Naive thymus-derived CD8-positive, alpha-beta T cell (primary cell): ENCODE measurements around the gene C4orf36. TPM values are rescaled to one million over a fixed set of nuclear protein-coding genes. Genes with fewer than 3 reads are reported as not detected.
A peak's percentile ranks its signal among the peaks of the same experiment; 100 is the strongest.
"Not testable (repeated sequence)": the region's sequence is repeated elsewhere in the genome, so short reads cannot be mapped to it uniquely, and the experiment has no call there.

ENCODE experiments used
- ATAC-seq, 2 donors: fragments of 150-1000 bp; cut with Tn5 transposase in 1 of 2; sonication (Bioruptor Pico), chemical (Tn5 transposase) in 1 of 2; 1 replicate in 1 of 2; 2 replicates in 1 of 2; pipeline ENCODE4 v1.10.0; 2021; ENCODE audit warnings: mild to moderate bottlenecking in 2 of 2, moderate library complexity in 2 of 2
- POLR2A ChIA-PET: fragments of 350-600 bp; sonication (Branson Sonifier 250); formaldehyde crosslinking; loops from one replicate; lab custom pipeline; 2021; ENCODE audit warnings: antibody characterized with exemption; lab: Charles Lee
- DNase-seq, 10 donors: peaks; one replicate each; pipeline versions ENCODE4 v3.0.0 to v3.0.0-alpha.2; 2020 to 2022
- H3K27ac Mint-ChIP-seq, 10 donors: one replicate each; pipeline ENCODE4 v1.8.0; 2020 to 2022; ENCODE audit warnings: mild to moderate bottlenecking in 10 of 10, mixed read lengths in 10 of 10, moderate library complexity in 4 of 10, inconsistent platforms in 1 of 10
- H3K27me3 Mint-ChIP-seq, 5 donors: one replicate each; pipeline ENCODE4 v1.8.0; 2021 to 2022; ENCODE audit warnings: mixed read lengths in 5 of 5
- H3K36me3 Mint-ChIP-seq, 3 donors: one replicate each; pipeline ENCODE4 v1.8.0; 2020 to 2022; ENCODE audit warnings: mixed read lengths in 3 of 3, mild to moderate bottlenecking in 2 of 3, inconsistent platforms in 1 of 3
- H3K4me1 Mint-ChIP-seq, 4 donors: one replicate each; pipeline ENCODE4 v1.8.0; 2021 to 2022; ENCODE audit warnings: mixed read lengths in 4 of 4
- H3K4me3 Mint-ChIP-seq, 10 donors: one replicate each; pipeline ENCODE4 v1.8.0; 2020 to 2022; ENCODE audit warnings: mild to moderate bottlenecking in 10 of 10, mixed read lengths in 10 of 10, moderate library complexity in 6 of 10, inconsistent platforms in 1 of 10
- H3K9me3 Mint-ChIP-seq, 9 donors: one replicate each; pipeline ENCODE4 v1.8.0; 2020 to 2022; ENCODE audit warnings: mixed read lengths in 9 of 9, mild to moderate bottlenecking in 3 of 9, inconsistent platforms in 1 of 9, moderate library complexity in 1 of 9
- polyA plus RNA-seq, 3 donors: library from polyadenylated mRNA; unstranded; fragments of 300-500 nt; fragmentation: Illumina TruSeq; gene quantifications; one replicate each; pipeline ENCODE4 v1.2.3, GENCODE V29; 2021
- total RNA-seq, 8 experiments: library from RNA in 2 of 8; stranded (reverse) in 2 of 8; gene quantifications; one replicate each; pipeline ENCODE4 v1.2.3 and lab custom pipeline; 2021 to 2026

Gene C4orf36
- total and polyA plus RNA-seq, 5 experiments from 2014 or later = not detected

DNA sequence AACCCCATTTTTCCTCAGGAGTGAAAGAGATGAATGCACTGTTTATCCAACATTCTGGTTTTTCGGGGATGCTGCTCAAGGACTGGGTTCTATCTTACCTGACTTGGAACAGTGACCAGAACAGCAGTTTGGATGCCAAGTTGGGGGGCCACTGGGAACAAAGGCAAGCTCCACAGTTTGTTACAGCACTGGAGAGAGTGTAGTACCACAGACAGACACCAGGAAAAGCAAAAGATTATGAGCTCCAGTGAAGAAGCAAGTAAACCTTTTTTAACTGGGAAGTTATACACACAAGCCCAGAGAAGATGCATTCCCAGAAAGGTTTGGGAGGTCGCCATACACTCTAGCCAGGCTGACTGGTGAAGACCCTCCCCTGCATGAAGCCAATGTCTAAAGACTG, 13.6 kb downstream of the C4orf36 start:
- no peak for DNase-seq
- Mint-ChIP-seq H3K27me3 (no peaks in the 10 kb centered on the region), H3K36me3 (peaks cover 0 to 18% (median 2%) of the 10 kb centered on the region in 3 donors), H3K4me3 (no peak overlapping the region), H3K4me1 (no peaks in the 10 kb centered on the region), H3K27ac (no peak overlapping the region), H3K9me3 (peaks cover 9 to 37% (median 18%) of the 10 kb centered on the region in 9 donors)
- ATAC-seq = no peak
- POLR2A ChIA-PET = no interaction called here

DNA sequence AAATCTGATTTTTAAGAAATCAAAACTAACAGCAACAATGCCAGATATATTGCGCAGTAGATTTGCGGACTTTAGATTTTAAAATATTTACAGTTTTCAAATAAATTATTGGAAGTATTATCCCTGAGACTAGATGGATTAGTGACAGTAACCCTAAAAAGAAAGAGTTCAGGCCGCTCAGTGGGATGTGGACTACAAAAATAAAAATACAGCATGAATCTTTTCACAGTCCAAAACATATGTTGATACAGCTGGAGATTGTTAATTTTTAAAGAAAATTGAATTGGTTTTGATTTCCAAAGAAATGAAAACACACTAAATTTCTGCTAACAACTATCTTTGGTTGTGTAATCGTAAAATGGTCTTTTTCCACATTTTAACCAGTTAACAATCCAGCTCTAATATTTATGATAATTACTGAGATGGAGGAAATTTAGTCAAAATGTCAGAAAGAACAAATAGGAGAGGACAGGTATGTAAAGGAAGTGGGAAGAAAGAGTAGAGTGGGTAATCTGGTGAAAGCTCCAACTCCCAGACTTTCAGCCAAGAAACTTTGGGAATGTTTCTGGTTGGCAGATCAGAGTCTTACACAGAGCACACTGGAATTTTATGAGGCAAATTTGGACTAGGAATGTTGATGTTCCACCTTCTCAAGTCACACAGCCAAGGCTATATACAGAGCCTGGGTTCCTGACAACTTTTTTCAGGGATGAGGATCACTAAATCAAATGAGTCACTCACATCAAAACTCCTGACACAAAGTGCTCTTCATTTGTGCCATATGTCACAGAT, 15.1 kb downstream of the C4orf36 start:
- Mint-ChIP-seq H3K9me3 (peaks cover 9 to 37% (median 18%) of the 10 kb centered on the region in 9 donors), H3K4me1 (no peaks in the 10 kb centered on the region), H3K4me3 (no peak overlapping the region), H3K27me3 (peaks cover 0 to 2% (median 0%) of the 10 kb centered on the region in 5 donors), H3K27ac (no peak overlapping the region), H3K36me3 (peaks cover 0 to 14% (median 2%) of the 10 kb centered on the region in 3 donors)
- ATAC-seq = no peak
- DNase-seq = no peak
- POLR2A ChIA-PET = no interaction called here

DNA sequence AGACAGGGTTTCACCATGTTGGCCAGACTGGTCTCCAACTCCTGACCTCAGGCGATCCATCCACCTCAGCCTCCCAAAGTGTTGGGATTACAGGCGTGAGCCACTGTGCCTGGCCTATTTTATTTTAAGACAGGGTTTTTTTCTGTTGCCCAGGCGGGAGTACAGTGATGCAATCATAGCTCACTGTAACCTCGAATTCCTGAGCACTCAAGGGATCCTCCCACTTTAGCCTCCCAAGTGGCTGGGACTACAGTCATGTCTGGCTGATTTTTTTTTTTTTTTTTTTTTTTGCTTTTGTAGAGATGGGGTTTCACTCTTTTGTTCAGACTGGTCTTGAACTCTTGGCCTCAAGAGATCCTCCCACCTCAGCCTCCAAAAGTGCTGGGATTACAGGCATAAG, 16.8 kb downstream of the C4orf36 start:
- Mint-ChIP-seq H3K9me3 (peaks cover 9 to 34% (median 17%) of the 10 kb centered on the region in 9 donors), H3K36me3 (peaks cover 0 to 14% (median 2%) of the 10 kb centered on the region in 3 donors)
- DNase-seq, POLR2A ChIA-PET, H3K4me1 Mint-ChIP-seq, H3K27me3 Mint-ChIP-seq, H3K27ac Mint-ChIP-seq, H3K4me3 Mint-ChIP-seq, ATAC-seq: not testable (repeated sequence)

DNA sequence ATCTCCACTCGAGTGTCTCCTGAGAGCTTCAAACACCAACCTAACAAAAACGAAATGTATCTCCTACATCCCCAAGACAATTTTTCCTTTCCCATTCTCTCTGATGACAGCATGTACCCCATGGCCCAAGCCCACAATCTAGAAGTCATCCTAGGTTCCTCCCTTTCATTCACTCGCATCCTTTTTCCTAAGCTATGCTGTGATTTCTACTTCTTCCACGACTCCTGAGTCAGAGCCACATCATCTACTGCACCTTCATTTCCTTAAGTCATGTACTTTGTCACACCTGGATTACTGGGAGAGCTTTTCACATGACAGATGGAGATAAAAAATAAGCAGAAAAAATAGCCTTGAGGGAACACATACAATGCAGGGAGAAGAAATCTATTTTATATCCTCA, 20.1 kb downstream of the C4orf36 start:
- Mint-ChIP-seq H3K4me3 (no peak overlapping the region), H3K27me3 (peaks cover 0 to 8% (median 0%) of the 10 kb centered on the region in 5 donors), H3K27ac (no peak overlapping the region), H3K9me3 (peaks cover 0 to 6% (median 2%) of the 10 kb centered on the region in 9 donors), H3K36me3 (peaks cover 0 to 2% (median 0%) of the 10 kb centered on the region in 3 donors), H3K4me1 (peaks cover 0 to 4% (median 0%) of the 10 kb centered on the region in 4 donors)
- DNase-seq (no peak), ATAC-seq (no peak)
- POLR2A ChIA-PET = no interaction called here

DNA sequence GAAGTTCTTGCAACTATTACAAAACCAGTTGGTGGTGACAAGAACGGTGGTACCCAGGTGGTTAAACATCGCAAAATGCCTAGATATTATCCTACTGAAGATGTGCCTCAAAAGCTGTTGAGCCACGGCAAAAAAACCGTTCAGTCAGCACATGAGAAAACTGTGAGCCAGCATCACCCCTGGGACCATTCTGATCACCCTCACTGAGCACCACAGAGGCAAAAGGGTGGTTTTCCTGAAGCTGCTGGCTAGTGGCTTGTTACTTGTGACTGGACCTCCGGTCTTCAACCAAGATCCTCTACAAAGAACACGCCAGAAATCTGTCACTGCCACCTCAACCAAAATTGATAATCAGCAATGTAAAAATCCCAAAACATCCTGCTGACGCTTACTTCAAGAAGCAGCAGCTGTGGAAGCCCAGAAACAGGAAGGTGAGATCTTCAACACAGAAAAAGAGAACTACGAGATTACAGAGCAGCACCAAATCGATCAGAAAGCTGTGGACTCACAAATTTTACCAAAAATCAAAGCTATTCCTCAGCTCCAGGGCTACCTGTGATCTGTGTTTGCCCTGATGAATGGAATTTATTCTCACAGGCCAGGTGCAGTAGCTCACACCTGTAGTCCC, 21.7 kb downstream of the C4orf36 start:
- Mint-ChIP-seq H3K27me3 (peaks cover 0 to 8% (median 0%) of the 10 kb centered on the region in 5 donors), H3K27ac (no peak overlapping the region), H3K9me3 (peaks cover 0 to 4% (median 0%) of the 10 kb centered on the region in 9 donors), H3K36me3 (peaks cover 0 to 2% (median 0%) of the 10 kb centered on the region in 3 donors), H3K4me3 (peak overlapping the region in 1 of 10 donors; percentile 50), H3K4me1 (peaks cover 0 to 4% (median 0%) of the 10 kb centered on the region in 4 donors)
- DNase-seq = no peak
- POLR2A ChIA-PET = no interaction called here
- no peak for ATAC-seq

DNA sequence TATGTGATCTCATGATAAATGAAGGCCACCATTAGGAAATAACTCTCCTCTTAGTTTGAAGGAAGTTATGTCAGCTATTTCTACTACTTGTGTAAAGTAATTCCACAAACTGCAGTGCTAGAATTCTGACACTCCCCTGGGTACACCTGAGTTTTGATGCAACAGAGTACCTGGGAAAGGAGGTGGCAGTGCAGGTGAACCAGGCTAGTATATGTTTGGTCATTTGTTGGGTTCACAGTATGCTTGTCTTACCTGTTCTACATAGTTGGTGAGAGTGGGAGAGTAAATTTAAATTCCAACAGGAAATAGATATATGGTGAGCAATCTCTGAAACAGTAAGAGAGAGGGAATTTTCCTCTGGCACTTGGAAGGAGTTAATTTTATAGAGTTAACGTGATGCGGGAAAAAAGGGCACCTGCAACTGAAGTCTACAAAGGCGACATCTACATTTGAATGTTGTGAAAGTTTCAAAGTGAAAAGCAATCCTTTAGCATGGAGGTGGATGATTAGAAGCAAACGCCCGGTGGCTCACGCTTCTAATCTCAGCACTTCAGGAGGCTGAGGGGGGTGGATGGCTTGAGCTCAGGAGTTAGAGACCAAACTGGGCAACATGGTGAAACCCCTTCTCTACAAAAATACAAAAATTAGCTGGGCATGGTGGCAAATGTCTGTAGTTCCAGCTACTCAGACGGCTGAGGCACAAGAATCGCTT, 34.7 kb downstream of the C4orf36 start:
- Mint-ChIP-seq H3K27ac (no peak overlapping the region), H3K4me3 (no peak overlapping the region), H3K9me3 (peaks cover 0 to 3% (median 0%) of the 10 kb centered on the region in 9 donors), H3K27me3 (no peaks in the 10 kb centered on the region), H3K4me1 (no peaks in the 10 kb centered on the region), H3K36me3 (peaks cover 0 to 4% (median 0%) of the 10 kb centered on the region in 3 donors)
- POLR2A ChIA-PET = no interaction called here
- ATAC-seq (no peak), DNase-seq (no peak)

DNA sequence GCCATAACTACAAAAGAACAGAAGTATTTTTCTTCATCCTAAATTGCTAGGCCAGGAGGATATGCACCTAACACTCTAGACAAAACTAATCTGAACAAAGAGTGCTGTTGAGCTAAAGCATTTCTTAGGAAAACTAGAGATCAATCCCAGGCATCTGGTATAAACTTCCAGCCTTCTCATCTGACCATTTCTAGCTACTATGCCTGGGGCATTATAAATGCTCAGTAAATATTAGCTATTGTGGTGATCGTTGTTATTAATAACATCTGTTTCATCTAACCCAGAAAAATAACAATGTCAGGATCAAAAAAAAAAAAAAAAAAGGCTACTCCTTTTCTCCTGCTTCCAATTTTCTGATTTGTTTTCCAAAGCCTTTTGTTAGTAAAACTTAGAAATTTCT, 35.3 kb downstream of the C4orf36 start:
- Mint-ChIP-seq H3K9me3 (peaks cover 0 to 2% (median 0%) of the 10 kb centered on the region in 9 donors), H3K4me3 (no peak overlapping the region), H3K27me3 (no peaks in the 10 kb centered on the region), H3K4me1 (no peaks in the 10 kb centered on the region), H3K36me3 (peaks cover 0 to 4% (median 0%) of the 10 kb centered on the region in 3 donors), H3K27ac (no peak overlapping the region)
- POLR2A ChIA-PET = no interaction called here
- no peak for DNase-seq
- no peak for ATAC-seq

DNA sequence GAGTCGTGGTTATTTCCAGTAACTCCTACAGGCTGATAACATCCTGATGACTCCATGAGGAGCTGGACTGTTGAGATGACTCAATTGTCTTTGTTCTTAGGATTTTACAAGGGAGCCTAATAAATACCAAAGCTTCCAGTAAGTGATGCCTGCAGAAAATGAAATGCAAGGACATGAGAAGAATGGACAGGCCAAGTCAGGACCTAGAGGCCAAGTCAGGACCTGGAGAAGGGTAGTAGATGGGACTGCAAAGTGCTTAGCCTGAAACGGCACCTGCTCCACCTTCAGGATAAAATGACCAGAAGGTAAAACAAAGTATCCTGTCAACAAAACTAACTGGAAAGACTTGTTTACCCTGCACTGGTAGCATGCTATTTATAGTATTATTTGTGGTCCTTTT, 36.6 kb downstream of the C4orf36 start:
- POLR2A ChIA-PET = no interaction called here
- Mint-ChIP-seq H3K9me3 (peaks cover 0 to 2% (median 0%) of the 10 kb centered on the region in 9 donors), H3K4me3 (no peak overlapping the region), H3K27ac (no peak overlapping the region), H3K4me1 (no peaks in the 10 kb centered on the region), H3K27me3 (peaks cover 0 to 1% (median 0%) of the 10 kb centered on the region in 5 donors), H3K36me3 (peaks cover 0 to 4% (median 0%) of the 10 kb centered on the region in 3 donors)
- no peak for DNase-seq
- no peak for ATAC-seq

DNA sequence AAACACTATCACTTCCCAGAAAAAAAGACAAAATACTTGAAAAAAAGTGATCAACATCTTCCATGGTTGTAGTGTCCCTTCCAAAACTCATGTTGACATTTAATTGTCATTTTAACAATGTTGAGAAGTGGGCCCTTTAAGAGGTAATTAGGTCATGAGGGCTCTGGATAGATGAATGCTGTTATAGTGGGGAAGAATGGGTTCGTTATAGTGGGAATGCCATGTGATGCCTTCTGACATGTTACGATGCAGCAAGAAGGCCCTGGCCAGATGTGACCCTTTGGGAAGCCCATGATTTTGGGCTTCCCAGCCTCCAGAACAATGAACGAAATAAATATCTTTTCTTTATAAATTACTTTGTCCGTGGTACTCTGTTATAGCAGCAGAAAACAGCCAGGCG, 39.0 kb downstream of the C4orf36 start:
- Mint-ChIP-seq H3K9me3 (no peaks in the 10 kb centered on the region), H3K36me3 (peaks cover 0 to under 1% (median 0%) of the 10 kb centered on the region in 3 donors), H3K4me3 (no peak overlapping the region), H3K27ac (no peak overlapping the region), H3K4me1 (no peaks in the 10 kb centered on the region), H3K27me3 (peaks cover 0 to 9% (median 3%) of the 10 kb centered on the region in 5 donors)
- POLR2A ChIA-PET = no interaction called here
- DNase-seq (no peak), ATAC-seq (no peak)

DNA sequence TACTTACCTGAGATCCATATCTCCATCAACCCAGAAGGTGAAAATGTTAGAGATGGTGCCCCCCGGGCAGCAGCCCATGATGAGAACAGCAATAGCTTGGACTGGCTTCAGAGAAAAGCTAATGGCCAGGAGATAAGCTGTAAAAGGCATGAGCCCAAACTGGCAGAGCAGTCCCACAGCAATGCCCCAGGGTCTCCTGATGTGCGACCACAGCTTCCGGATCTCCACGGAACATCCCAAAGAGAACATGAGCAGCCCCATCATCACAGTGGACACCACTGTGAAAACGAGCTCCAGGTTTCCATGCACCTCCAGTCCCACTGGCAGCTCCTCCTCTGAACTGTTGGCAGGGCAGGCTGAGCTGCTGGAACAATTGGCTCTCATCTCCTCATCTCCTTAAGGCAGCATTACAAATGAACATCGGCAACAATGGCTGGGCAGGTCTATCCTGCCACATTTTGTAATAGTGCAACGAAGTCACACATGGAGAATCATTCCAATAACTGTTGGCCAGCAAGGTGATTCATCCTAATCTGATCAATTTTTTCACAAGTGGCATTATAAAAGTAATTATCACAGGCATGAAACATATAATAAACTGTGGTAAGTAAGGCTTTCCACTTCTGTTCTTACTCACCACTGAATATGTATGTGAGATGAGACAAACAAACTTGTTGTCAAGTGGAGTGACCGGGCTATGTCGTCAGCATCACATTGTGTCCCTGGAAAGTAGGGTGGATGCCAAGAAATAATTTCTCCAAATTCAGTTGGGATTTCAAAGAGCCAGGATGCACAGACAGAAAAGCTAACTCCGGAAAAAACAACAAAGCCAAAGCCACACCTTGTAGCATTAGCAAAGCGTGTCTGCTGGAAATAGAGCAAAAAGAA, 43.2 kb downstream of the C4orf36 start, which contains the start of gene SLC10A6:
TSS of gene SLC10A6 (minus strand) at position 653 of the 888 bp plus-strand sequence. CDS start at position 384, 269 bp downstream.
- POLR2A ChIA-PET = no interaction called here
- Mint-ChIP-seq H3K36me3 (no peaks in the 10 kb centered on the region), H3K4me3 (no peak within 1 kb of the TSS), H3K9me3 (no peaks in the 10 kb centered on the region), H3K4me1 (no peaks in the 10 kb centered on the region), H3K27ac (no peak within 1 kb of the TSS), H3K27me3 (peaks cover 0 to 13% (median 5%) of the 10 kb centered on the region in 5 donors)
- DNase-seq (no peak), ATAC-seq (no peak)

DNA sequence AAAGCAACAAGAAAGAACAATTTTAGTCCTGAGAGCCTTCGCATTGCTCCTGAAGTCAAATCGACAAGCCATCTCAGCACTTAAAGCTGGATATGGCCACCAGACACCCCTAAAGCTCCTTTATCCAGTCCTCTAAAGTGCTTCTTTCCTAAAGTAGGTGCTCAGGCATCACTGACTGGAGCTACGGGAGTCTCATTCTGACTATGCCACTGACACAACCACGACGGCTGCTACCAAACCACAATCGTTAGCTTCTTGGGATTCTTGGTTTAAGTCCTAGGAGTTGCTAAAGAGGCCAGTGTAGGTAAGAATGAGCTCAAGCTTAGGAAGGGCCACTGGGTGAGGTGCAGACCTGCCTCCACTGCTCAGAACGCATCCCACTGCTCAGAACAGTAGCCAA, 44.1 kb downstream of the C4orf36 start:
- H3K36me3 Mint-ChIP-seq = no peaks in the 10 kb centered on the region
- DNase-seq (no peak), ATAC-seq (no peak)
- H3K27ac Mint-ChIP-seq = no peak overlapping the region
- no peak overlapping the region for H3K4me3 Mint-ChIP-seq
- H3K27me3 Mint-ChIP-seq = peaks cover 0 to 13% (median 5%) of the 10 kb centered on the region in 5 donors
- H3K4me1 Mint-ChIP-seq = peaks cover 0 to under 1% (median 0%) of the 10 kb centered on the region in 4 donors
- no peaks in the 10 kb centered on the region for H3K9me3 Mint-ChIP-seq
- POLR2A ChIA-PET = no interaction called here

DNA sequence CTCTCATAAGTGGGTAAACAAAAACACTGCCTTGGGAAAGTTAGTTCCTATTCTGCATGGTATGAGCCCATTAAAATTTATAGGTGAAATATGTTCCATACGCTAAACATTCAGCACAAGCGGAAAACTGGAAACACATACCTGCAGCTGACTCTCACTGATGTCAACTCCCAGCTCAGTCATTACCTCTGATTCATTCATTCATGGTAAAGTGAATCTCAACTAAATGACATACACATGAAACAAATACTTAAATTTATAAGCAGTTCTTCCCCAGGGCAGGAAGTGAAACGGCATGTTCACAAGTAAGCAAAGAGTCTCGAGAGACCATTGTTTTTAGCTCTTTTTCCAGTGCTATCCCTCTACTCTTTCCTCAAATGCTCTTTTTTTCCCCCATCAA, 44.7 kb downstream of the C4orf36 start:
- Mint-ChIP-seq H3K27ac (no peak overlapping the region), H3K27me3 (peaks cover 0 to 13% (median 5%) of the 10 kb centered on the region in 5 donors), H3K4me3 (no peak overlapping the region), H3K9me3 (no peaks in the 10 kb centered on the region), H3K36me3 (no peaks in the 10 kb centered on the region), H3K4me1 (peaks cover 0 to 2% (median 0%) of the 10 kb centered on the region in 4 donors)
- DNase-seq = no peak
- POLR2A ChIA-PET = no interaction called here
- ATAC-seq = no peak
